Measurements from ENCODE around the gene ENTREP1. TPM values are rescaled to one million over a fixed set of nuclear protein-coding genes. Genes with fewer than 3 reads are reported as not detected.

Gene ENTREP1
- total RNA-seq, 1 experiment from 2014 or later, result 0.35 TPM

- Histone ChIP-seq H3K9me2 (ENCODE audit: insufficient read depth) (no peaks in the 10 kb centered on the region), H4K20me1 (ENCODE audit: insufficient read depth) (no peaks in the 10 kb centered on the region), H3K27ac (no peak overlapping the region), H3K4me3 (no peak overlapping the region), H3K27me3 (ENCODE audit: insufficient read depth, low read depth) (no peaks in the 10 kb centered on the region), H3F3A (ENCODE audit: insufficient read depth, low read depth) (no peaks in the 10 kb centered on the region), H3K36me3 (ENCODE audit: low read depth) (no peaks in the 10 kb centered on the region), H3K9me3 (ENCODE audit: insufficient read depth, low read depth) (0 out of 2 replicates have a peak, but pooled peaks cover 2% of the 10 kb centered on the region), H2AFZ (no peak overlapping the region), H3K4me2 (no peak overlapping the region), H3K4me1 (replicated peaks; ENCODE audit: insufficient read depth) (no peaks in the 10 kb centered on the region), H3K79me2 (ENCODE audit: low read depth) (no peaks in the 10 kb centered on the region)
- POLR2A ChIA-PET (ENCODE audit: unreplicated experiment), result no interaction called here
- CTCF ChIA-PET, result no interaction called here
- DNase-seq, result no peak
- intact Hi-C loops (cut with micrococcal nuclease; ENCODE audit: unreplicated experiment), result no loop called here
- no TSS peak for BruUV-seq (replicated peaks)
- TF ChIP-seq, protein P1, sequence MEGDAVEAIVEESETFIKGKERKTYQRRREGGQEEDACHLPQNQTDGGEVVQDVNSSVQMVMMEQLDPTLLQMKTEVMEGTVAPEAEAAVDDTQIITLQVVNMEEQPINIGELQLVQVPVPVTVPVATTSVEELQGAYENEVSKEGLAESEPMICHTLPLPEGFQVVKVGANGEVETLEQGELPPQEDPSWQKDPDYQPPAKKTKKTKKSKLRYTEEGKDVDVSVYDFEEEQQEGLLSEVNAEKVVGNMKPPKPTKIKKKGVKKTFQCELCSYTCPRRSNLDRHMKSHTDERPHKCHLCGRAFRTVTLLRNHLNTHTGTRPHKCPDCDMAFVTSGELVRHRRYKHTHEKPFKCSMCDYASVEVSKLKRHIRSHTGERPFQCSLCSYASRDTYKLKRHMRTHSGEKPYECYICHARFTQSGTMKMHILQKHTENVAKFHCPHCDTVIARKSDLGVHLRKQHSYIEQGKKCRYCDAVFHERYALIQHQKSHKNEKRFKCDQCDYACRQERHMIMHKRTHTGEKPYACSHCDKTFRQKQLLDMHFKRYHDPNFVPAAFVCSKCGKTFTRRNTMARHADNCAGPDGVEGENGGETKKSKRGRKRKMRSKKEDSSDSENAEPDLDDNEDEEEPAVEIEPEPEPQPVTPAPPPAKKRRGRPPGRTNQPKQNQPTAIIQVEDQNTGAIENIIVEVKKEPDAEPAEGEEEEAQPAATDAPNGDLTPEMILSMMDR (conservative IDR thresholded peaks at IDR 0.05), result no peak
- no peak for TF ChIP-seq EZH2 (IDR thresholded peaks at IDR 0.05; ENCODE audit: low read depth)
Measured at GRCh38 chr9:69307446-69308205, 17.4 kb upstream of the ENTREP1 start.

DNA sequence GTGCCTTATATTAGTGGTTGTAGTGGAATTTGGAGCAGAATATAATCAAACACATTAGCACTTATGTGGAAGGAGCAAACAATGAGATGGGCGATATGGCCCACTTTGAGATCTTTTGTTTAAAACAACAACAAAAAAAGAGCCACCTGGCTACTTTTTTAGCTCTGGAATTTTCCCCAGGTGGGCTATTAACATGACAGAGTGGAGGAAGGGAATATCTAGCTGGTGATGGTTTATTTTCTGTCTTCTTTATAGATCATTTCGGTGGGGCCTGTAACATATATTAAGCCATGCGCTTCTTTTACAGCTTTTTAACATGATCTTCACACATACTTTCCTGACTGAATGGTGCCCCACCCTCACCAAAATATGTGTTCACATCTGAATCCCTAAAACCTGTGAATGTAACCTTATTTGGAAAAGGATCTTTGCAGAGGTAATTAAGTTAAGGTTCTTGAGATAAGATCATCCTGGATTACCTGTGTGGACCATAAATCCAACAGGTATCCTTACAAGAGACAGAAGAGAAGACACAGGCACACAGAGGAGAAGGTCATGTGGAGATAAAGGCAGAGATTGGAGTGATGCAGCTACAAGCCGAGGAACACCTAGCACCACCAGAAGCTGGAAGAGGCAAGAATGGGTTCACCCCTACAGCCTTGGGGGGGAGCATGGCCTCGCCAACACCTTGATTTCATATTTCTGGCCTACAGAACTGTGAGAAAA, 16.6 kb upstream of the ENTREP1 start:
- H4K20me1 ChIP-seq (ENCODE audit: insufficient read depth), result no peaks in the 10 kb centered on the region
- ChIA-PET CTCF (no interaction called here), POLR2A (ENCODE audit: unreplicated experiment) (no interaction called here)
- TF ChIP-seq, protein P1 (conservative IDR thresholded peaks at IDR 0.05), result no peak
- no peak for TF ChIP-seq EZH2 (IDR thresholded peaks at IDR 0.05; ENCODE audit: low read depth)
- no peak overlapping the region for H3K4me3 ChIP-seq
- H3K79me2 ChIP-seq (ENCODE audit: low read depth), result no peaks in the 10 kb centered on the region
- no peak overlapping the region for H2AFZ ChIP-seq
- intact Hi-C loops (cut with micrococcal nuclease; ENCODE audit: unreplicated experiment), result no loop called here
- H3K27ac ChIP-seq, result no peak overlapping the region
- no peaks in the 10 kb centered on the region for H3K36me3 ChIP-seq (ENCODE audit: low read depth)
- H3K4me1 ChIP-seq (replicated peaks; ENCODE audit: insufficient read depth), result no peaks in the 10 kb centered on the region
- H3K4me2 ChIP-seq, result no peak overlapping the region
- 0 out of 2 replicates have a peak, but pooled peaks cover 3% of the 10 kb centered on the region for H3K9me3 ChIP-seq (ENCODE audit: insufficient read depth, low read depth)
- H3K9me2 ChIP-seq (ENCODE audit: insufficient read depth), result no peaks in the 10 kb centered on the region
- H3F3A ChIP-seq (ENCODE audit: insufficient read depth, low read depth), result no peaks in the 10 kb centered on the region
- DNase-seq, result no peak
- no TSS peak for BruUV-seq (replicated peaks)
- no peaks in the 10 kb centered on the region for H3K27me3 ChIP-seq (ENCODE audit: insufficient read depth, low read depth)

DNA sequence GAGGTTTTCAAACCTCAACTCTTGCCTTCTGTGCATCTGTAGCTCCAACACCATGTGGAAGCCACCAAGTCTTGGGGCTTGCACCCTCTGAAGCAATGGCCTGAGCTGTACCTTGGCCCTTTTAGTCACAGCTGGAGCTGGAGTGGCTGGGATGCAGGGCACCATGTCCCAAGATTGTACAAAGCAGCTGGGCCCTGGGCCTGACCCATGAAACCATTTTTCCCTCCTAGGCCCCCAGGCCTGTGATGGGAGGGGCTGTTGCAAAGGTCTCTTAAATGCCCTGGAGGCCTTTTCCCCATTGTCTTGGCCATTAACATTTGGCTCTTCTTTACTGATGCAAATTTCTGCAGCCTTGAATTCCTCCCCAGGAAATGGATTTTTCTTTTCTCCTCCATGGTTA, 11.8 kb upstream of the ENTREP1 start:
- no peak overlapping the region for H3K27ac ChIP-seq
- TF ChIP-seq, protein P1 (conservative IDR thresholded peaks at IDR 0.05), result no peak
- ChIA-PET CTCF (no interaction called here), POLR2A (ENCODE audit: unreplicated experiment) (no interaction called here)
- no peaks in the 10 kb centered on the region for H3K4me1 ChIP-seq (replicated peaks; ENCODE audit: insufficient read depth)
- no peaks in the 10 kb centered on the region for H4K20me1 ChIP-seq (ENCODE audit: insufficient read depth)
- no peak overlapping the region for H2AFZ ChIP-seq
- H3K79me2 ChIP-seq (ENCODE audit: low read depth), result no peaks in the 10 kb centered on the region
- no peak overlapping the region for H3K4me2 ChIP-seq
- no TSS peak for BruUV-seq (replicated peaks)
- H3F3A ChIP-seq (ENCODE audit: insufficient read depth, low read depth), result no peaks in the 10 kb centered on the region
- no peaks in the 10 kb centered on the region for H3K36me3 ChIP-seq (ENCODE audit: low read depth)
- H3K27me3 ChIP-seq (ENCODE audit: insufficient read depth, low read depth), result no peaks in the 10 kb centered on the region
- no peak overlapping the region for H3K4me3 ChIP-seq
- H3K9me2 ChIP-seq (ENCODE audit: insufficient read depth), result no peaks in the 10 kb centered on the region
- no peak for DNase-seq
- 0 out of 2 replicates have a peak, but pooled peaks cover 3% of the 10 kb centered on the region for H3K9me3 ChIP-seq (ENCODE audit: insufficient read depth, low read depth)
- intact Hi-C loops (cut with micrococcal nuclease; ENCODE audit: unreplicated experiment), result no loop called here
